Hepatocyte (in vitro differentiated cells): Measurements from ENCODE around the gene SPON2. TPM values are rescaled to one million over a fixed set of nuclear protein-coding genes. Genes with fewer than 3 reads are reported as not detected.

Experiments used
- DNase-seq: peaks from one replicate; pipeline ENCODE4 v3.0.0-alpha.2; 2016; ENCODE audit warnings: low spot score
- H2AFZ ChIP-seq: fragments of 200-600 bp; sonication (generic); 2 replicates; pipeline ENCODE4 v1.6.0; 2016; ENCODE audit warnings: antibody characterized with exemption, mild to moderate bottlenecking
- H3K27ac ChIP-seq: fragments of 200-600 bp; sonication (generic); 2 replicates; pipeline ENCODE4 v1.5.1; 2016; ENCODE audit warnings: mild to moderate bottlenecking
- H3K27me3 ChIP-seq: fragments of 200-600 bp; sonication (generic); 2 replicates; pipeline ENCODE4 v1.6.1; 2016
- H3K36me3 ChIP-seq: fragments of 200-600 bp; sonication (generic); replicated peaks from 2 replicates; pipeline ENCODE4 v1.5.1; 2016; ENCODE audit warnings: low read depth; ENCODE audit not compliant: insufficient read depth
- H3K4me1 ChIP-seq: fragments of 200-600 bp; sonication (generic); 2 replicates; pipeline ENCODE4 v1.5.1; 2016; ENCODE audit warnings: mild to moderate bottlenecking, moderate library complexity; ENCODE audit not compliant: insufficient read depth
- H3K4me2 ChIP-seq: fragments of 200-600 bp; sonication (generic); 2 replicates; pipeline ENCODE4 v1.6.0; 2016
- H3K4me3 ChIP-seq: fragments of 200-600 bp; sonication (generic); 2 replicates; pipeline ENCODE4 v1.5.1; 2016; ENCODE audit warnings: mild to moderate bottlenecking
- H3K79me2 ChIP-seq: fragments of 200-600 bp; sonication (generic); 2 replicates; pipeline ENCODE4 v1.6.0; 2017; ENCODE audit warnings: mild to moderate bottlenecking
- H3K9me2 ChIP-seq: fragments of 200-600 bp; sonication (generic); replicated peaks from 2 replicates; pipeline ENCODE4 v1.6.0; 2017; ENCODE audit warnings: mild to moderate bottlenecking; ENCODE audit not compliant: insufficient read depth
- H3K9me3 ChIP-seq: fragments of 200-600 bp; sonication (generic); 2 replicates; pipeline ENCODE4 v1.5.1; 2016; ENCODE audit warnings: low read depth, mild to moderate bottlenecking
- H4K20me1 ChIP-seq: fragments of 200-600 bp; sonication (generic); 2 replicates; pipeline ENCODE4 v1.6.0; 2016; ENCODE audit warnings: mild to moderate bottlenecking; ENCODE audit not compliant: insufficient read depth, poor library complexity, severe bottlenecking
- EZH2 ChIP-seq: fragments of 200-600 bp; sonication (generic); IDR thresholded peaks from 2 replicates; pipeline ENCODE4 v1.6.1; 2016; ENCODE audit warnings: antibody characterized with exemption, mild to moderate bottlenecking, borderline replicate concordance
- EZH2phosphoT487 ChIP-seq: fragments of 200-600 bp; sonication (generic); IDR thresholded peaks from one replicate; pipeline ENCODE4 v1.6.1; 2018; ENCODE audit warnings: antibody characterized with exemption, mild to moderate bottlenecking, low read depth, moderate library complexity; ENCODE audit not compliant: unreplicated experiment, severe bottlenecking
- WGBS: methylation state at CpG from one replicate; pipeline ENCODE4 v1.1.6; 2016; ENCODE audit warnings: low lambda C conversion rate; ENCODE audit errors: missing lambda C conversion rate; 5-methylcytosine and 5-hydroxymethylcytosine counted together
- polyA plus RNA-seq: library from polyadenylated mRNA; unstranded; fragments of >200 nt; fragmentation: Nextera tagmentation; extraction: Ambion mirVana; gene quantifications from 2 replicates; pipeline ENCODE4 v1.2.1, GENCODE V29; 2016
- total RNA-seq: library from RNA; depleted of rRNA; stranded (reverse); fragments of >200 nt; gene quantifications from 2 replicates; pipeline ENCODE4 v1.2.3, GENCODE V29; 2014
- TF ChIP-seq, protein P1 (sequence below): fragments of 200-600 bp; sonication (generic); IDR thresholded peaks from 2 replicates; pipeline ENCODE4 v1.5.1; 2016; ENCODE audit warnings: antibody characterized with exemption, mild to moderate bottlenecking; ENCODE audit not compliant: poor library complexity

SPON2 gene
- total and polyA plus RNA-seq, 2 experiments from 2014 or later = 403 to 1,210 TPM

DNA sequence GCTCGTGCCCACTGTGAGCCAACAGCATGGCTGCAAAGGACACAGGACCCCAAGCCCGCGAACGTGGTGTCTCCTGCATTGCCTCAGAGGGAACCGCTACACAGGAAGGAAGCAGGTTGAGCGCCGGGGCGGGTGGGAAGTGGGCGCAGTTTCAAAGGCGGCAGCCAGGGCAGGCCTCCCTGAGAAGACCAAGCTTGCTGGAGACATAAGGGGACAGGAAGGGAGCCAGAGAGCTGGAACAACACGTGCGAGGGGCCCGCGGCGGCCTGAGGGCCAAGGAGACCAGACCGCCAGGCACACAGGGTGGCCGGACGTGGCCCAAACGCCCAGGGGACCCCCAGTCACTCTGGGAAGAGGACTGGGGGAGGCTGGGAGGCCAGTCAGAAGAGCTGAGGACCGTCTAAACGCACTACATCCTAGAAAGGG, 44.5 kb upstream of the SPON2 start:
- H3K4me1 ChIP-seq = no peaks in the 10 kb centered on the region
- peaks cover 11% of the 10 kb centered on the region for H3K79me2 ChIP-seq
- H3K4me3 ChIP-seq = no peak overlapping the region
- peaks cover 6% of the 10 kb centered on the region for H4K20me1 ChIP-seq
- no peaks in the 10 kb centered on the region for H3K27me3 ChIP-seq
- H2AFZ ChIP-seq = no peak overlapping the region
- H3K27ac ChIP-seq = no peak overlapping the region
- 96% methylated on average over 16 of the region's 21 CpGs for WGBS
- no peak for DNase-seq
- no peaks in the 10 kb centered on the region for H3K9me2 ChIP-seq
- H3K4me2 ChIP-seq = no peak overlapping the region
- TF ChIP-seq EZH2phosphoT487 (no peak), EZH2 (no peak)
- TF ChIP-seq, protein P1, sequence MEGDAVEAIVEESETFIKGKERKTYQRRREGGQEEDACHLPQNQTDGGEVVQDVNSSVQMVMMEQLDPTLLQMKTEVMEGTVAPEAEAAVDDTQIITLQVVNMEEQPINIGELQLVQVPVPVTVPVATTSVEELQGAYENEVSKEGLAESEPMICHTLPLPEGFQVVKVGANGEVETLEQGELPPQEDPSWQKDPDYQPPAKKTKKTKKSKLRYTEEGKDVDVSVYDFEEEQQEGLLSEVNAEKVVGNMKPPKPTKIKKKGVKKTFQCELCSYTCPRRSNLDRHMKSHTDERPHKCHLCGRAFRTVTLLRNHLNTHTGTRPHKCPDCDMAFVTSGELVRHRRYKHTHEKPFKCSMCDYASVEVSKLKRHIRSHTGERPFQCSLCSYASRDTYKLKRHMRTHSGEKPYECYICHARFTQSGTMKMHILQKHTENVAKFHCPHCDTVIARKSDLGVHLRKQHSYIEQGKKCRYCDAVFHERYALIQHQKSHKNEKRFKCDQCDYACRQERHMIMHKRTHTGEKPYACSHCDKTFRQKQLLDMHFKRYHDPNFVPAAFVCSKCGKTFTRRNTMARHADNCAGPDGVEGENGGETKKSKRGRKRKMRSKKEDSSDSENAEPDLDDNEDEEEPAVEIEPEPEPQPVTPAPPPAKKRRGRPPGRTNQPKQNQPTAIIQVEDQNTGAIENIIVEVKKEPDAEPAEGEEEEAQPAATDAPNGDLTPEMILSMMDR = no peak
- H3K36me3 ChIP-seq = no peaks in the 10 kb centered on the region
- H3K9me3 ChIP-seq = no peaks in the 10 kb centered on the region

DNA sequence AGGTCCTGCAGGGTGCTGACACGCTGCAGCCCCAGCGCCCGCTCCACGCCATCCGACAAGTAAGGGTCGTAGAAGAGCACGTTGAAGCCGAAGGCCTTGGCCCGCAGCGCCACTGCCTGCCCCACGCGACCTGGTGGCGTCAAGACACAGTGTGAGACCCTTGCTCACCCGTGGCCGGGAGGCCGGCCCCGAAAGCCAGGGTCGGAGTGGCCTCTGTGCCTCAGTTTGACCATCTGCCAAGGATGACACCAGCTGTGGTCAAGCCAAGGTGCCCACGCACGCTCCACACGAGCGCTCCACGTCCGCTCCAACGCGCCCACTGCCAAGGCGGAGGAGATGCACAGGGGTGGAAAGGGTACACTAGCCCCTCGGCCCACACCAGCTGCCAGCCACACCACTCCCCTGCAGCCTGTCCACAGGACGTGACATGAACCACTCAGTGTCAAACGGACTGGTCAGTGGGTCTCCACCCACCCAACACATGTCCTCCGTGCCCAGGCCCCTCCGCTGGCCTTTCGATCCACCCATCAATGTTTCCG, 43.8 kb upstream of the SPON2 start:
- no peak overlapping the region for H3K4me2 ChIP-seq
- no peaks in the 10 kb centered on the region for H3K27me3 ChIP-seq
- H3K79me2 ChIP-seq = peaks cover 11% of the 10 kb centered on the region
- H3K27ac ChIP-seq = no peak overlapping the region
- H3K9me3 ChIP-seq = no peaks in the 10 kb centered on the region
- DNase-seq = no peak
- H3K9me2 ChIP-seq = no peaks in the 10 kb centered on the region
- peaks cover 6% of the 10 kb centered on the region for H4K20me1 ChIP-seq
- no peaks in the 10 kb centered on the region for H3K4me1 ChIP-seq
- no peak overlapping the region for H2AFZ ChIP-seq
- no peak overlapping the region for H3K4me3 ChIP-seq
- TF ChIP-seq, protein P1 = no peak
- TF ChIP-seq EZH2 (no peak), EZH2phosphoT487 (no peak)
- no peaks in the 10 kb centered on the region for H3K36me3 ChIP-seq
- WGBS = 97% methylated on average over 31 of the region's 34 CpGs

GRCh38 chr4:1215141-1216075, 43.0 kb upstream of the SPON2 start:
- no peak for TF ChIP-seq EZH2phosphoT487
- no peak for TF ChIP-seq EZH2
- TF ChIP-seq, protein P1 = no peak

More at GRCh38 chr4:1215141-1216075, 43.0 kb upstream of the SPON2 start:
- H3K36me3 ChIP-seq = no peaks in the 10 kb centered on the region
- H3K27ac ChIP-seq = no peak overlapping the region
- H3K79me2 ChIP-seq = peaks cover 11% of the 10 kb centered on the region
- H3K4me1 ChIP-seq = peaks cover 5% of the 10 kb centered on the region
- H3K4me3 ChIP-seq = no peak overlapping the region
- no peaks in the 10 kb centered on the region for H3K9me3 ChIP-seq
- no peak for DNase-seq
- no peak overlapping the region for H2AFZ ChIP-seq
- H3K4me2 ChIP-seq = no peak overlapping the region
- 94% methylated on average over 31 of the region's 31 CpGs for WGBS
- H3K27me3 ChIP-seq = no peaks in the 10 kb centered on the region
- no peaks in the 10 kb centered on the region for H3K9me2 ChIP-seq
- peaks cover 6% of the 10 kb centered on the region for H4K20me1 ChIP-seq
